ENCODE measurements around the gene GGT5. TPM values are rescaled to one million over a fixed set of nuclear protein-coding genes. Genes with fewer than 3 reads are reported as not detected.

The GGT5 gene
- total RNA-seq, 1 experiment from 2014 or later: 34.6 TPM

DNA sequence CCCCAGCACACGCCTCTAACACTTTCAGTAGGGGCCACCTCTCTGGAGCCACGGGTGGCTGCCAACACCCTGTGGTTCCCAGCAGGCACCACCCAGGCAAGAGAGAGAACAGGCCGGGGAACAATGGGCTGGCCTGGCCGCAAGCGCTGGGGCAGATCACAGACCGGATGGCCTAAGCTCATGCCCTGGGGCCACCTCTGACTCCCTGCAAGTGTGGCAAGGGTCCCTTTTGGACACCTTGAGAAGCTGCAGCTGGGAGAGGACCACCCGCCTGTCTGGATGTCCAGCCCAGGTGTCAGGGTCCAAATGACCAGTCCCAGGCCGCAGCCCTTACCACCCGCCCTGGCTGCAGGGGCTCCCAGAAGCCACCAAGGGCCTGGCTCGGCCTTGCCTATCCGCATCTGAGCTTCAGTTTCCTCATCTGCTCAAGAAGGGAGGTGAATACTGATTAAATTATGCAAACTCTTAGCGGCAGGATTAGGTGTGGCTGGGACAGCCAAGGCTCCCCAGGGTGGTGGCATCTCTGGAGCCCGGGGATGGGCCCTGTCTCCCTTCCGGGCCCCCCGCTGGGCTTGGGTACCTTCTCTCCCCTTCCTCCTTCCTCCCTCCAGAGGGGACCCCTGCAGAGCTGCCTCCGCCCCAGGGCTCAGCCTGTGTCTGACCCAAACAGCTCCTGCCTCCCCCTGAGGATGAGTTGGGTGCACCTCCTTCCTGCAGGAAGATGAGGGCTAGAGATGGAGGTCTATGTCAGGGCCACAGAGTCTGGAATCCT lies 64.4 kb downstream of the GGT5 start:
- TF ChIP-seq, protein P1, sequence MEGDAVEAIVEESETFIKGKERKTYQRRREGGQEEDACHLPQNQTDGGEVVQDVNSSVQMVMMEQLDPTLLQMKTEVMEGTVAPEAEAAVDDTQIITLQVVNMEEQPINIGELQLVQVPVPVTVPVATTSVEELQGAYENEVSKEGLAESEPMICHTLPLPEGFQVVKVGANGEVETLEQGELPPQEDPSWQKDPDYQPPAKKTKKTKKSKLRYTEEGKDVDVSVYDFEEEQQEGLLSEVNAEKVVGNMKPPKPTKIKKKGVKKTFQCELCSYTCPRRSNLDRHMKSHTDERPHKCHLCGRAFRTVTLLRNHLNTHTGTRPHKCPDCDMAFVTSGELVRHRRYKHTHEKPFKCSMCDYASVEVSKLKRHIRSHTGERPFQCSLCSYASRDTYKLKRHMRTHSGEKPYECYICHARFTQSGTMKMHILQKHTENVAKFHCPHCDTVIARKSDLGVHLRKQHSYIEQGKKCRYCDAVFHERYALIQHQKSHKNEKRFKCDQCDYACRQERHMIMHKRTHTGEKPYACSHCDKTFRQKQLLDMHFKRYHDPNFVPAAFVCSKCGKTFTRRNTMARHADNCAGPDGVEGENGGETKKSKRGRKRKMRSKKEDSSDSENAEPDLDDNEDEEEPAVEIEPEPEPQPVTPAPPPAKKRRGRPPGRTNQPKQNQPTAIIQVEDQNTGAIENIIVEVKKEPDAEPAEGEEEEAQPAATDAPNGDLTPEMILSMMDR (IDR thresholded peaks at IDR 0.05; ENCODE audit: unreplicated experiment): no peak
- BruUV-seq (replicated peaks): no TSS peak
- H3K27me3 Mint-ChIP-seq (ENCODE audit: insufficient read depth, unreplicated experiment): no peaks in the 10 kb centered on the region
- no peak for DNase-seq (ENCODE audit: unreplicated experiment)
- H3K9me3 Mint-ChIP-seq (ENCODE audit: unreplicated experiment): no peaks in the 10 kb centered on the region
- intact Hi-C loops (cut with micrococcal nuclease): no loop called here
- ChIA-PET CTCF (interaction anchor here (3.4 kb wide), 1 partner anchor 10 kb away, joined by 23 read pairs; no protein-coding TSS in a partner anchor), POLR2A (interaction anchor here (1.1 kb wide), 1 partner anchor 15 kb away, joined by 4 read pairs; no protein-coding TSS in a partner anchor)
- peaks cover under 1% of the 10 kb centered on the region for H3K4me1 Mint-ChIP-seq (ENCODE audit: insufficient read depth, unreplicated experiment)
- H3K36me3 Mint-ChIP-seq (ENCODE audit: insufficient read depth, unreplicated experiment): no peaks in the 10 kb centered on the region
- H3K4me3 Mint-ChIP-seq (ENCODE audit: unreplicated experiment): no peak overlapping the region
- H3K27ac Mint-ChIP-seq (ENCODE audit: low read depth, unreplicated experiment): no peak overlapping the region

DNA sequence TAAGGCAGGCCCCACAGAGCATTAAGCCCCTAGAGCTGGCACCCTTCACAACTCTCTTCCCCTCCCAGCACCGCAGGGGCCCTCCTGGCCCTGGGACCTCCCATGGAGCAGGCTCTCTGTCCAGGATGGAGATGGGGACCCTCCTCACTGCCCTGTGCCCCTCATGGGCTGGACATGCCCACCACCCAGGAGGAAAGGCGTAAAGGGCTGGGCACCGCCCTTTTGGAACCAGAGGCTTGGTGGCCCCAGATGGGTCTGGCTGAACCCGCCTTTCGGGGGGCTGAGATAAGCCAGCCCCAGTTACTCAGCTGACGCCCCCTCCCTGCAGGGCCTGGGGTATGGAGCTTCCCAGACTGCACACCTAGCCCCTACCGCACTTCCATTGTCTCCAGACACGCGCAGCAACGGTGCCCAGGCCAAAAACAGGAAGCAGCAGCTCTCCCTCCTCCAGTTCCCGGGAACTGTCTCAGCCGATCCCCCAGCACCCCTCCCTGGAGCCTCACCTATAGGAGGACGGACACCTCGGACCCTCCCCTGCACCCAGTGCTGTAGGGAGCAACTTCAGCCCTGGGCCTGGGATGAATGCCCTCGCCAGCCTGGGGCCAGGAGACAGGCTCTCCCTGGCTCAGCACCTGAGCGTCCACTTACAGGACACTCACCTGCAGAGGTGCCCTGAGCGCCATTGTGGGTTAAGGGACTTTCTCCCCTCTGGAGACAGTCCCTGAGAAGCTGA lies 65.2 kb downstream of the GGT5 start:
- no peaks in the 10 kb centered on the region for H3K36me3 Mint-ChIP-seq (ENCODE audit: insufficient read depth, unreplicated experiment)
- POLR2A ChIA-PET: interaction anchor here (1.1 kb wide), 1 partner anchor 14 kb away, joined by 4 read pairs; no protein-coding TSS in a partner anchor

DNA sequence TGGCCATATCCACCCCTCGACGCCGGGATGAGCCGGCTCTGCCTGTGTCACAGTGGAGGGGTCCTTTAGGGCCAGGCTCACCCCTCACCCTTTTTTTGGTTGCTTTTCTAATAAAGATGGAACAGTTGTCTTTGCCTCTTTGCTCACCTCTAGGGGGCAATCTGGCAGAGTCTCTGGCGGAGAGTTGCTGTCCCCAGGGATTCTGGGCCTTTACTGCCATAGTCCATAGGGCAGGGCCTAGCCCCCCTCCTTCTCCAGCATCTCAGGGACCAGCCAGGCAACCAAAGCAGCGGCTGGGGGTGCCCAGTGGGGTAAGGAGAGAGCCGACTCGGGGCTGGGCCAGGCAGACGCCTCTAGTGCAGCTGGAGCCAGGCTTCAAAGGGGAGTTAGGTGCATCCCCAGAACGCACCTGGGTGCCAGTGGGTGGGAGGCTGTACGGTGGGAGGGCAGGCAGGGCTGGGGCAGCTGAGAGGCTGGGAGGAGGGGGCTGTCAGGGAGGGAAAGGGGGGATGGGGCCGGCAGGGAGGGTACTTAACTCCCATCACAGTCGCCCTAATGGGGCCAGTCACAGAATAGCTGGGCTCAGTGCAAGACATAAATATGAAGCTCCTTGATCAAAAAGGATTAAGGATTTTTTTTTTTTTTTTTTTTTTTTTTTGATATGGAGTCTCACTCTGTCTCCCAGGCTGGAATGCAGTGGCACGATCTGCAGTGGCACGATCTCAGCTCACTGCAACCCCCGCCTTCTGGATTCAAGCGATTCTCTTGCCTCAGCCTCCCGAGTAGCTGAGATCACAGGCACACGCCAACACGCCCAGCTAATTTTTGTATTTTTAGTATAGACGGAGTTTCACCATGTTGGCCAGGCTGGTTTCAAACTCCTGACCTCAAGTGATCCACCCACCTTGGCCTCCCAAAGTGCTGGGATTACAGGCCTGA lies 66.1 kb downstream of the GGT5 start:
- intact Hi-C loops (cut with micrococcal nuclease): loop anchor here (5.0 kb wide), 1 partner anchor 191 kb away; no protein-coding TSS in a partner anchor
- no peak for DNase-seq (ENCODE audit: unreplicated experiment)
- TF ChIP-seq, protein P1 (IDR thresholded peaks at IDR 0.05; ENCODE audit: unreplicated experiment): no peak

More for the DNA sequence above, 65.2 kb downstream of the GGT5 start:
- no peaks in the 10 kb centered on the region for H3K9me3 Mint-ChIP-seq (ENCODE audit: unreplicated experiment)
- H3K27ac Mint-ChIP-seq (ENCODE audit: low read depth, unreplicated experiment): no peak overlapping the region
- TF ChIP-seq, protein P1 (IDR thresholded peaks at IDR 0.05; ENCODE audit: unreplicated experiment): no peak
- no TSS peak for BruUV-seq (replicated peaks)
- H3K4me3 Mint-ChIP-seq (ENCODE audit: unreplicated experiment): no peak overlapping the region
- CTCF ChIA-PET: interaction anchor here (0.6 to 3.4 kb wide), 3 partner anchors 11 to 299 kb away, joined by 4 to 23 read pairs (median 4); no protein-coding TSS in a partner anchor
- intact Hi-C loops (cut with micrococcal nuclease): loop anchor here (5.0 kb wide), 1 partner anchor 192 kb away; no protein-coding TSS in a partner anchor
- no peak for DNase-seq (ENCODE audit: unreplicated experiment)
- H3K4me1 Mint-ChIP-seq (ENCODE audit: insufficient read depth, unreplicated experiment): peaks cover 6% of the 10 kb centered on the region
- no peaks in the 10 kb centered on the region for H3K27me3 Mint-ChIP-seq (ENCODE audit: insufficient read depth, unreplicated experiment)

More for the DNA sequence above, 66.1 kb downstream of the GGT5 start:
- no peaks in the 10 kb centered on the region for H3K27me3 Mint-ChIP-seq (ENCODE audit: insufficient read depth, unreplicated experiment)
- peaks cover 6% of the 10 kb centered on the region for H3K4me1 Mint-ChIP-seq (ENCODE audit: insufficient read depth, unreplicated experiment)
- H3K9me3 Mint-ChIP-seq (ENCODE audit: unreplicated experiment): no peaks in the 10 kb centered on the region
- ChIA-PET POLR2A (interaction anchor here (0.7 kb wide), 1 partner anchor 1072 kb away, joined by 3 read pairs; no protein-coding TSS in a partner anchor), CTCF (interaction anchor here (0.6 to 3.4 kb wide), 4 partner anchors 11 to 298 kb away, joined by 4 to 23 read pairs (median 4); no protein-coding TSS in a partner anchor)
- no peaks in the 10 kb centered on the region for H3K36me3 Mint-ChIP-seq (ENCODE audit: insufficient read depth, unreplicated experiment)
- BruUV-seq (replicated peaks): no TSS peak
- no peak overlapping the region for H3K4me3 Mint-ChIP-seq (ENCODE audit: unreplicated experiment)
- H3K27ac Mint-ChIP-seq (ENCODE audit: low read depth, unreplicated experiment): no peak overlapping the region
